DOHH2 (cell line): ENCODE measurements around the gene CCNL2.

Experiments used
- CTCF ChIP-seq: fragments of 200-600 bp; sonication (generic); IDR thresholded peaks from one replicate; pipeline ENCODE4 v1.5.1; 2014; ENCODE audit warnings: antibody characterized with exemption, mild to moderate bottlenecking, low read depth, low read length; ENCODE audit not compliant: poor library complexity, severe bottlenecking
- EZH2phosphoT487 ChIP-seq: fragments of 200-600 bp; sonication (generic); IDR thresholded peaks from 2 replicates; pipeline ENCODE4 v1.6.1; 2017; ENCODE audit warnings: borderline replicate concordance, mild to moderate bottlenecking, antibody characterized with exemption, low read length, moderate library complexity, mixed read lengths

GRCh38 chr1:1376551-1377226 lies 22.4 kb downstream of the CCNL2 start:
- TF ChIP-seq CTCF (no peak), EZH2phosphoT487 (no peak)
